Liver (tissue), 9 donors: ENCODE data around the gene AHI1. TPM values are rescaled to one million over a fixed set of nuclear protein-coding genes. Genes with fewer than 3 reads are reported as not detected.

Experiments used
- DNase-seq: peaks from one replicate; pipeline ENCODE4 v3.0.0-alpha.2; 2017; ENCODE audit warnings: low spot score
- H3K27ac ChIP-seq, 2 donors: one replicate each; pipeline ENCODE4 v1.7.0; 2013; ENCODE audit warnings: inconsistent platforms in 2 of 2, low read length in 2 of 2, control low read depth in 1 of 2, low read depth in 1 of 2, mild to moderate bottlenecking in 1 of 2
- H3K27me3 ChIP-seq, 4 donors: one replicate each; pipeline versions ENCODE4 v1.6.1 to v1.7.0; 2013; ENCODE audit warnings: low read length in 3 of 4, inconsistent platforms in 1 of 4, mild to moderate bottlenecking in 1 of 4, moderate library complexity in 1 of 4; ENCODE audit not compliant: control insufficient read depth in 4 of 4, insufficient read depth in 4 of 4
- H3K36me3 ChIP-seq, 4 donors: one replicate each; pipeline versions ENCODE4 v1.6.1 to v1.7.0; 2013; ENCODE audit warnings: low read length in 3 of 4, mild to moderate bottlenecking in 3 of 4, low read depth in 1 of 4, moderate library complexity in 1 of 4; ENCODE audit not compliant: control insufficient read depth in 4 of 4, insufficient read depth in 3 of 4
- H3K4me1 ChIP-seq, 4 donors: one replicate each; pipeline versions ENCODE4 v1.6.1 to v1.7.0; 2013; ENCODE audit warnings: low read length in 3 of 4, mild to moderate bottlenecking in 3 of 4, moderate library complexity in 1 of 4; ENCODE audit not compliant: control insufficient read depth in 4 of 4, insufficient read depth in 4 of 4
- H3K4me3 ChIP-seq, 3 donors: one replicate each; pipeline versions ENCODE4 v1.6.1 to v1.7.0; 2013; ENCODE audit warnings: low read length in 3 of 3, control low read depth in 1 of 3, low read depth in 1 of 3, mild to moderate bottlenecking in 1 of 3
- H3K9ac ChIP-seq, 2 donors: one replicate each; pipeline ENCODE4 v1.7.0; 2013; ENCODE audit warnings: low read length in 2 of 2, mild to moderate bottlenecking in 2 of 2, moderate library complexity in 2 of 2, control low read depth in 1 of 2, low read depth in 1 of 2
- H3K9me3 ChIP-seq, 4 donors: one replicate each; pipeline versions ENCODE4 v1.6.1 to v1.7.0; 2013; ENCODE audit warnings: low read length in 3 of 4; ENCODE audit not compliant: control insufficient read depth in 4 of 4
- ATF3 ChIP-seq: IDR thresholded peaks from 2 replicates; pipeline ENCODE4 v1.6.1; 2016; ENCODE audit warnings: antibody characterized with exemption
- CTCF ChIP-seq: fragments of 150-350 bp; IDR thresholded peaks from 2 replicates; pipeline ENCODE4 v1.5.1; 2017; ENCODE audit warnings: improper control_type of control experiment, low read depth, low read length; ENCODE audit not compliant: missing input control
- EGR1 ChIP-seq, 2 donors: IDR thresholded peaks; 2 replicates each; pipeline ENCODE4 v1.6.1; 2016 to 2018; ENCODE audit warnings: antibody characterized with exemption in 2 of 2, low read depth in 2 of 2
- FOXA2 ChIP-seq: IDR thresholded peaks from 2 replicates; pipeline ENCODE4 v1.6.1; 2016; ENCODE audit warnings: antibody characterized with exemption
- GABPA ChIP-seq, 2 donors: IDR thresholded peaks in 1 of 2; conservative IDR thresholded peaks in 1 of 2; 2 replicates each; pipeline ENCODE4 v1.6.1; 2016; ENCODE audit warnings: antibody characterized with exemption in 2 of 2, mild to moderate bottlenecking in 1 of 2, moderate library complexity in 1 of 2
- HNF4A ChIP-seq, 2 donors: conservative IDR thresholded peaks; 2 replicates each; pipeline ENCODE4 v1.6.1; 2016; ENCODE audit warnings: antibody characterized with exemption in 2 of 2, mild to moderate bottlenecking in 2 of 2
- HNF4G ChIP-seq: IDR thresholded peaks from 2 replicates; pipeline ENCODE4 v1.6.1; 2016; ENCODE audit warnings: antibody characterized with exemption
- JUND ChIP-seq, 2 donors: IDR thresholded peaks; 2 replicates each; pipeline ENCODE4 v1.6.1; 2016; ENCODE audit warnings: antibody characterized with exemption in 2 of 2
- NR2F2 ChIP-seq: IDR thresholded peaks from 2 replicates; pipeline ENCODE4 v1.6.1; 2016; ENCODE audit warnings: antibody characterized with exemption
- RAD21 ChIP-seq, 2 donors: IDR thresholded peaks; 2 replicates each; pipeline ENCODE4 v1.6.1; 2016; ENCODE audit warnings: antibody characterized with exemption in 2 of 2, mild to moderate bottlenecking in 2 of 2
- RXRA ChIP-seq, 2 donors: IDR thresholded peaks; 2 replicates each; pipeline ENCODE4 v1.6.1; 2017 to 2018; ENCODE audit warnings: antibody characterized with exemption in 2 of 2, mild to moderate bottlenecking in 1 of 2
- SP1 ChIP-seq: IDR thresholded peaks from 2 replicates; pipeline ENCODE4 v1.6.1; 2018; ENCODE audit warnings: antibody characterized with exemption, mild to moderate bottlenecking
- TAF1 ChIP-seq: conservative IDR thresholded peaks from 2 replicates; pipeline ENCODE4 v1.6.1; 2016; ENCODE audit warnings: antibody characterized with exemption, mild to moderate bottlenecking
- YY1 ChIP-seq: IDR thresholded peaks from 2 replicates; pipeline ENCODE4 v1.6.1; 2016; ENCODE audit warnings: antibody characterized with exemption, mild to moderate bottlenecking
- WGBS: extraction: QIAGEN DNeasy Blood & Tissue Kit; methylation state at CpG from one replicate; pipeline ENCODE4 v1.1.7; 2013; 5-methylcytosine and 5-hydroxymethylcytosine counted together
- polyA plus RNA-seq, 2 donors: library from polyadenylated mRNA; stranded (reverse) in 1 of 2; unstranded in 1 of 2; fragments of 200-250 nt in 1 of 2; fragments of >200 nt in 1 of 2; fragmentation: Nextera tagmentation in 1 of 2; extraction: Ambion mirVana in 1 of 2; gene quantifications; one replicate each; pipeline versions ENCODE4 v1.2.1 to v1.2.3, GENCODE V29; 2013 to 2015
- total RNA-seq, 2 donors: library from RNA; depleted of rRNA; stranded (reverse); fragments of >200 nt; gene quantifications; one replicate each; pipeline ENCODE4 v1.2.3, GENCODE V29; 2014
- TF ChIP-seq, protein P1 (sequence below): IDR thresholded peaks from 2 replicates; pipeline ENCODE4 v1.6.1; 2016; ENCODE audit warnings: antibody characterized with exemption
- TF ChIP-seq, protein P2 (sequence below): IDR thresholded peaks from 2 replicates; pipeline ENCODE4 v1.6.1; 2016; ENCODE audit warnings: antibody characterized with exemption
- TF ChIP-seq, protein P3 (sequence below): IDR thresholded peaks from 2 replicates; pipeline ENCODE4 v1.6.1; 2016; ENCODE audit warnings: antibody characterized with exemption, mild to moderate bottlenecking
- donor health status: healthy.
- donor health status: healthy.
- donor health status: healthy.
- donor health status: healthy.
- donor health status: healthy.

Gene AHI1
- total and polyA plus RNA-seq, 4 donors: 2.0 to 14.4 (median 9.0) TPM

- no peak overlapping the region for H3K27ac ChIP-seq
- H3K27me3 ChIP-seq: no peaks in the 10 kb centered on the region
- no peak overlapping the region for H3K4me3 ChIP-seq
- DNase-seq: no peak
- H3K9ac ChIP-seq: no peak overlapping the region
- H3K9me3 ChIP-seq: no peaks in the 10 kb centered on the region
- TF ChIP-seq ATF3: no peak
- TF ChIP-seq, protein P1, sequence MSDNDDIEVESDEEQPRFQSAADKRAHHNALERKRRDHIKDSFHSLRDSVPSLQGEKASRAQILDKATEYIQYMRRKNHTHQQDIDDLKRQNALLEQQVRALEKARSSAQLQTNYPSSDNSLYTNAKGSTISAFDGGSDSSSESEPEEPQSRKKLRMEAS: no peak
- no peak for TF ChIP-seq FOXA2
- no peak for TF ChIP-seq CTCF
- TF ChIP-seq, protein P2, sequence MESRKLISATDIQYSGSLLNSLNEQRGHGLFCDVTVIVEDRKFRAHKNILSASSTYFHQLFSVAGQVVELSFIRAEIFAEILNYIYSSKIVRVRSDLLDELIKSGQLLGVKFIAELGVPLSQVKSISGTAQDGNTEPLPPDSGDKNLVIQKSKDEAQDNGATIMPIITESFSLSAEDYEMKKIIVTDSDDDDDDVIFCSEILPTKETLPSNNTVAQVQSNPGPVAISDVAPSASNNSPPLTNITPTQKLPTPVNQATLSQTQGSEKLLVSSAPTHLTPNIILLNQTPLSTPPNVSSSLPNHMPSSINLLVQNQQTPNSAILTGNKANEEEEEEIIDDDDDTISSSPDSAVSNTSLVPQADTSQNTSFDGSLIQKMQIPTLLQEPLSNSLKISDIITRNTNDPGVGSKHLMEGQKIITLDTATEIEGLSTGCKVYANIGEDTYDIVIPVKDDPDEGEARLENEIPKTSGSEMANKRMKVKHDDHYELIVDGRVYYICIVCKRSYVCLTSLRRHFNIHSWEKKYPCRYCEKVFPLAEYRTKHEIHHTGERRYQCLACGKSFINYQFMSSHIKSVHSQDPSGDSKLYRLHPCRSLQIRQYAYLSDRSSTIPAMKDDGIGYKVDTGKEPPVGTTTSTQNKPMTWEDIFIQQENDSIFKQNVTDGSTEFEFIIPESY: no peak
- TF ChIP-seq SP1: no peak
- TF ChIP-seq HNF4G: no peak
- TF ChIP-seq RAD21 (IDR thresholded peaks at IDR 0.05): no peak
- no peak for TF ChIP-seq JUND (IDR thresholded peaks at IDR 0.05)
- TF ChIP-seq RXRA (IDR thresholded peaks at IDR 0.05): no peak
- H3K36me3 ChIP-seq: no peaks in the 10 kb centered on the region
- 86% methylated on average over 2 of the region's 2 CpGs for WGBS
- H3K4me1 ChIP-seq: no peaks in the 10 kb centered on the region
Measured at GRCh38 chr6:135419162-135419561, 78.4 kb downstream of the AHI1 start.

GRCh38 chr6:135418040-135418760, 79.3 kb downstream of the AHI1 start:
- 89% methylated on average over 3 of the region's 3 CpGs for WGBS
- Histone ChIP-seq H3K4me3 (no peak overlapping the region), H3K27me3 (no peaks in the 10 kb centered on the region), H3K36me3 (no peaks in the 10 kb centered on the region), H3K9me3 (no peaks in the 10 kb centered on the region), H3K9ac (no peak overlapping the region), H3K27ac (no peak overlapping the region), H3K4me1 (no peaks in the 10 kb centered on the region)
- DNase-seq: no peak
- TF ChIP-seq HNF4G: no peak
- TF ChIP-seq GABPA (IDR thresholded peaks at IDR 0.05 in 1 of 2, conservative IDR thresholded peaks at IDR 0.05 in 1 of 2): no peak
- TF ChIP-seq, protein P3, sequence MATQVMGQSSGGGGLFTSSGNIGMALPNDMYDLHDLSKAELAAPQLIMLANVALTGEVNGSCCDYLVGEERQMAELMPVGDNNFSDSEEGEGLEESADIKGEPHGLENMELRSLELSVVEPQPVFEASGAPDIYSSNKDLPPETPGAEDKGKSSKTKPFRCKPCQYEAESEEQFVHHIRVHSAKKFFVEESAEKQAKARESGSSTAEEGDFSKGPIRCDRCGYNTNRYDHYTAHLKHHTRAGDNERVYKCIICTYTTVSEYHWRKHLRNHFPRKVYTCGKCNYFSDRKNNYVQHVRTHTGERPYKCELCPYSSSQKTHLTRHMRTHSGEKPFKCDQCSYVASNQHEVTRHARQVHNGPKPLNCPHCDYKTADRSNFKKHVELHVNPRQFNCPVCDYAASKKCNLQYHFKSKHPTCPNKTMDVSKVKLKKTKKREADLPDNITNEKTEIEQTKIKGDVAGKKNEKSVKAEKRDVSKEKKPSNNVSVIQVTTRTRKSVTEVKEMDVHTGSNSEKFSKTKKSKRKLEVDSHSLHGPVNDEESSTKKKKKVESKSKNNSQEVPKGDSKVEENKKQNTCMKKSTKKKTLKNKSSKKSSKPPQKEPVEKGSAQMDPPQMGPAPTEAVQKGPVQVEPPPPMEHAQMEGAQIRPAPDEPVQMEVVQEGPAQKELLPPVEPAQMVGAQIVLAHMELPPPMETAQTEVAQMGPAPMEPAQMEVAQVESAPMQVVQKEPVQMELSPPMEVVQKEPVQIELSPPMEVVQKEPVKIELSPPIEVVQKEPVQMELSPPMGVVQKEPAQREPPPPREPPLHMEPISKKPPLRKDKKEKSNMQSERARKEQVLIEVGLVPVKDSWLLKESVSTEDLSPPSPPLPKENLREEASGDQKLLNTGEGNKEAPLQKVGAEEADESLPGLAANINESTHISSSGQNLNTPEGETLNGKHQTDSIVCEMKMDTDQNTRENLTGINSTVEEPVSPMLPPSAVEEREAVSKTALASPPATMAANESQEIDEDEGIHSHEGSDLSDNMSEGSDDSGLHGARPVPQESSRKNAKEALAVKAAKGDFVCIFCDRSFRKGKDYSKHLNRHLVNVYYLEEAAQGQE: no peak
- TF ChIP-seq EGR1 (IDR thresholded peaks at IDR 0.05; ENCODE audit: low read depth in 2 of 2): no peak
- TF ChIP-seq RXRA (IDR thresholded peaks at IDR 0.05): no peak
- TF ChIP-seq NR2F2: no peak
- TF ChIP-seq HNF4A (conservative IDR thresholded peaks at IDR 0.05): no peak
- no peak for TF ChIP-seq SP1
- TF ChIP-seq, protein P1: no peak
- no peak for TF ChIP-seq FOXA2
- no peak for TF ChIP-seq RAD21 (IDR thresholded peaks at IDR 0.05)
- TF ChIP-seq YY1: no peak
- TF ChIP-seq TAF1: no peak
